Measurements from ENCODE around the gene PID1. TPM values are rescaled to one million over a fixed set of nuclear protein-coding genes. Genes with fewer than 3 reads are reported as not detected.

The PID1 gene
- total RNA-seq, 1 donor from 2014 or later = 10.7 TPM

DNA sequence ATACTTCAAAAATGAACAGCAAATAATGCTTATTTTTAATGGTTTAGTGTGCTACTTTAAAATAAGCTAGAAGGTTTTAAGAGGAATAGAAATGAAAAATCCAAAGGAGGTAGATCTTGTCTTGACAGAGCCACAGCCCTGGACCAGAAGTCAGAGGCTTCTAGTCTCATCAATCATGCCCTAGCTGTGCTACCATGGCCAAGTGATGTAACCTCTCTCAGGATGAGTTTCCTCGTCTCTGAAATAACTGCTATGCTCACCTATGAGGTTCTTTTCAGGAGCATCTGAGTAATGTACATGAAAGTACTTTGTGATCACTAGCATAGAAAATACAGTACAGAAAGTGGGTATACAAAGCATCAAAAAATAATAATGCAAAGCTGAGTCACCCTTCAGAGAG is 248.4 kb downstream of the PID1 start:
- no peaks in the 10 kb centered on the region for H3K9me3 ChIP-seq (ENCODE audit: insufficient read depth, low read depth, low read length)
- H3K27me3 Mint-ChIP-seq (ENCODE audit: low read depth, unreplicated experiment) = no peaks in the 10 kb centered on the region
- H3K27ac ChIP-seq (ENCODE audit: low read depth, low read length) = no peak overlapping the region
- no peak overlapping the region for H3K9ac ChIP-seq (ENCODE audit: low read length)
- no peaks in the 10 kb centered on the region for H3K4me1 ChIP-seq (ENCODE audit: insufficient read depth, low read length)
- DNase-seq (ENCODE audit: low read depth) = no peak
- no peak for FAIRE-seq
- H3K27me3 ChIP-seq (ENCODE audit: insufficient read depth, low read length) = no peaks in the 10 kb centered on the region
- H3K4me1 Mint-ChIP-seq (ENCODE audit: low read depth, unreplicated experiment) = peaks cover 3% of the 10 kb centered on the region
- no peaks in the 10 kb centered on the region for H3K36me3 ChIP-seq (ENCODE audit: insufficient read depth, low read length)
- H3K27ac Mint-ChIP-seq (ENCODE audit: unreplicated experiment) = no peak overlapping the region
- no peak overlapping the region for H3K4me3 Mint-ChIP-seq (ENCODE audit: unreplicated experiment)
- H3K4me2 ChIP-seq (ENCODE audit: low read length) = no peak overlapping the region
- H3K79me2 ChIP-seq (ENCODE audit: insufficient read depth, low read length) = no peaks in the 10 kb centered on the region
- peaks cover 6% of the 10 kb centered on the region for H3K36me3 Mint-ChIP-seq (ENCODE audit: low read depth, unreplicated experiment)
- TF ChIP-seq, protein P1, sequence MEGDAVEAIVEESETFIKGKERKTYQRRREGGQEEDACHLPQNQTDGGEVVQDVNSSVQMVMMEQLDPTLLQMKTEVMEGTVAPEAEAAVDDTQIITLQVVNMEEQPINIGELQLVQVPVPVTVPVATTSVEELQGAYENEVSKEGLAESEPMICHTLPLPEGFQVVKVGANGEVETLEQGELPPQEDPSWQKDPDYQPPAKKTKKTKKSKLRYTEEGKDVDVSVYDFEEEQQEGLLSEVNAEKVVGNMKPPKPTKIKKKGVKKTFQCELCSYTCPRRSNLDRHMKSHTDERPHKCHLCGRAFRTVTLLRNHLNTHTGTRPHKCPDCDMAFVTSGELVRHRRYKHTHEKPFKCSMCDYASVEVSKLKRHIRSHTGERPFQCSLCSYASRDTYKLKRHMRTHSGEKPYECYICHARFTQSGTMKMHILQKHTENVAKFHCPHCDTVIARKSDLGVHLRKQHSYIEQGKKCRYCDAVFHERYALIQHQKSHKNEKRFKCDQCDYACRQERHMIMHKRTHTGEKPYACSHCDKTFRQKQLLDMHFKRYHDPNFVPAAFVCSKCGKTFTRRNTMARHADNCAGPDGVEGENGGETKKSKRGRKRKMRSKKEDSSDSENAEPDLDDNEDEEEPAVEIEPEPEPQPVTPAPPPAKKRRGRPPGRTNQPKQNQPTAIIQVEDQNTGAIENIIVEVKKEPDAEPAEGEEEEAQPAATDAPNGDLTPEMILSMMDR (IDR thresholded peaks at IDR 0.05; ENCODE audit: insufficient read depth, low read depth, low read length) = no peak
- no peak for TF ChIP-seq EZH2 (IDR thresholded peaks at IDR 0.05; ENCODE audit: insufficient read depth, low read length)
- no peak overlapping the region for H2AFZ ChIP-seq (ENCODE audit: low read depth, low read length)
- no peaks in the 10 kb centered on the region for H3K9me3 Mint-ChIP-seq (ENCODE audit: unreplicated experiment)
- H3K4me3 ChIP-seq (ENCODE audit: insufficient read depth, low read depth, low read length) = no peak overlapping the region
- H4K20me1 ChIP-seq (ENCODE audit: insufficient read depth, low read length) = no peaks in the 10 kb centered on the region

DNA sequence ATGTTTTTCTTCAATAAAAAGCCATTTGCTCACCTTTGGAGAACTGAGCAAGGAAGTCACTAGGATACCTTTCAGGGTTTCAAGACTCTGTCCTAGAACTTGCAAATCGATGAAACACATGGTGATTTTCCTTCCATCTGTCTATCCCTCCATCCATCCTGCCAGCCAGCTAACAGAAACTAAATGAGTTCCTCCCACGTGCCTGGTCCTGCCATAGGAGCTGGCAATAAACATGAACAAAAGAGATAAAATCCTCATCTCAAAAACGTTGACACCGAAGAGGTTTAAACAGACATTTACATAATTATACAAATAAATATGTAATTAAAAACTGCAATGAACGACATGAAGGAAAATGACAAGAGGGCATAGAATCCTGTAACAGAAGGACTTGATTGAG is 249.0 kb downstream of the PID1 start:
- Mint-ChIP-seq H3K36me3 (ENCODE audit: low read depth, unreplicated experiment) (peaks cover 6% of the 10 kb centered on the region), H3K27ac (ENCODE audit: unreplicated experiment) (no peak overlapping the region), H3K4me3 (ENCODE audit: unreplicated experiment) (no peak overlapping the region), H3K9me3 (ENCODE audit: unreplicated experiment) (no peaks in the 10 kb centered on the region), H3K4me1 (ENCODE audit: low read depth, unreplicated experiment) (no peaks in the 10 kb centered on the region), H3K27me3 (ENCODE audit: low read depth, unreplicated experiment) (no peaks in the 10 kb centered on the region)
- H4K20me1 ChIP-seq (ENCODE audit: insufficient read depth, low read length) = no peaks in the 10 kb centered on the region
- DNase-seq (ENCODE audit: low read depth) = no peak
- no peak overlapping the region for H3K9ac ChIP-seq (ENCODE audit: low read length)
- no peaks in the 10 kb centered on the region for H3K79me2 ChIP-seq (ENCODE audit: insufficient read depth, low read length)
- H2AFZ ChIP-seq (ENCODE audit: low read depth, low read length) = no peak overlapping the region
- no peaks in the 10 kb centered on the region for H3K27me3 ChIP-seq (ENCODE audit: insufficient read depth, low read length)
- no peak for TF ChIP-seq EZH2 (IDR thresholded peaks at IDR 0.05; ENCODE audit: insufficient read depth, low read length)
- TF ChIP-seq, protein P1 (IDR thresholded peaks at IDR 0.05; ENCODE audit: insufficient read depth, low read depth, low read length) = no peak
- H3K4me3 ChIP-seq (ENCODE audit: insufficient read depth, low read depth, low read length) = no peak overlapping the region
- H3K9me3 ChIP-seq (ENCODE audit: insufficient read depth, low read depth, low read length) = no peaks in the 10 kb centered on the region
- H3K4me1 ChIP-seq (ENCODE audit: insufficient read depth, low read length) = no peaks in the 10 kb centered on the region
- no peak overlapping the region for H3K4me2 ChIP-seq (ENCODE audit: low read length)
- H3K27ac ChIP-seq (ENCODE audit: low read depth, low read length) = no peak overlapping the region
- no peaks in the 10 kb centered on the region for H3K36me3 ChIP-seq (ENCODE audit: insufficient read depth, low read length)
- no peak for FAIRE-seq

DNA sequence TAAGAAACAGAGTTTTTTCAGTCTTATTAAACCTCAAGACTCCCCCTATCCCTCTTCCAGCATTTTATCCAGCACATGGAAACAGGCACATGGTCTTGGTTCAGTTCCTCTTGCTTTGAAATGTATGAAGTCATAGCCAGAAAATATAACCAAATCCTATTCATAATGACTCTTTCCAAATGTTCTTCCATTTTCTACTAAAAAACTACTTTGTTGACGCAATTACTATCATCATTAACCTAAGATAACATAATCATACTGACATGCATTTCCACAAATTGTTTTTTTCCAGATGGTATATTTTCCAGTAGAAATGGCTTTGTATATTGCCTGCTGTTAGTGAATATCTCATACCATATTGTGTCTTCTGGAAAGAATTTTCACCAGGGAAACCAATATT is 261.3 kb downstream of the PID1 start:
- Mint-ChIP-seq H3K27ac (ENCODE audit: unreplicated experiment) (no peak overlapping the region), H3K4me3 (ENCODE audit: unreplicated experiment) (no peak overlapping the region), H3K9me3 (ENCODE audit: unreplicated experiment) (no peaks in the 10 kb centered on the region), H3K27me3 (ENCODE audit: low read depth, unreplicated experiment) (no peaks in the 10 kb centered on the region), H3K4me1 (ENCODE audit: low read depth, unreplicated experiment) (no peaks in the 10 kb centered on the region), H3K36me3 (ENCODE audit: low read depth, unreplicated experiment) (no peaks in the 10 kb centered on the region)
- no peak overlapping the region for H3K27ac ChIP-seq (ENCODE audit: low read depth, low read length)
- no peak for TF ChIP-seq EZH2 (IDR thresholded peaks at IDR 0.05; ENCODE audit: insufficient read depth, low read length)
- TF ChIP-seq, protein P1 (IDR thresholded peaks at IDR 0.05; ENCODE audit: insufficient read depth, low read depth, low read length) = no peak
- no peaks in the 10 kb centered on the region for H3K36me3 ChIP-seq (ENCODE audit: insufficient read depth, low read length)
- no peak for FAIRE-seq
- H3K4me2 ChIP-seq (ENCODE audit: low read length) = no peak overlapping the region
- no peaks in the 10 kb centered on the region for H3K4me1 ChIP-seq (ENCODE audit: insufficient read depth, low read length)
- no peaks in the 10 kb centered on the region for H3K79me2 ChIP-seq (ENCODE audit: insufficient read depth, low read length)
- H3K9me3 ChIP-seq (ENCODE audit: insufficient read depth, low read depth, low read length) = no peaks in the 10 kb centered on the region
- no peak overlapping the region for H3K4me3 ChIP-seq (ENCODE audit: insufficient read depth, low read depth, low read length)
- no peaks in the 10 kb centered on the region for H3K27me3 ChIP-seq (ENCODE audit: insufficient read depth, low read length)
- DNase-seq (ENCODE audit: low read depth) = no peak
- H2AFZ ChIP-seq (ENCODE audit: low read depth, low read length) = no peak overlapping the region
- H3K9ac ChIP-seq (ENCODE audit: low read length) = no peak overlapping the region
- H4K20me1 ChIP-seq (ENCODE audit: insufficient read depth, low read length) = no peaks in the 10 kb centered on the region
